Peyer's patch (tissue), 4 donors: ENCODE measurements around the gene TCF12. TPM values are rescaled to one million over a fixed set of nuclear protein-coding genes. Genes with fewer than 3 reads are reported as not detected.

Experiments
- DNase-seq, 3 donors: peaks; one replicate each; pipeline ENCODE4 v3.0.0-alpha.2; 2017 to 2019
- H3K27ac ChIP-seq, 4 donors: fragments of 200-600 bp; sonication (generic); one replicate each; pipeline ENCODE4 v1.5.1; 2016 to 2019
- H3K27me3 ChIP-seq, 2 donors: fragments of 200-600 bp; sonication (generic); one replicate each; pipeline ENCODE4 v1.5.1; 2019
- H3K36me3 ChIP-seq, 3 donors: fragments of 200-600 bp; sonication (generic); one replicate each; pipeline ENCODE4 v1.5.1; 2016 to 2019
- H3K4me1 ChIP-seq, 4 donors: fragments of 200-600 bp; sonication (generic); one replicate each; pipeline ENCODE4 v1.5.1; 2016 to 2019
- H3K4me3 ChIP-seq, 4 donors: fragments of 200-600 bp; sonication (generic); 1 replicate in 3 of 4; 2 replicates in 1 of 4; pipeline ENCODE4 v1.5.1; 2016 to 2019; ENCODE audit warnings: mild to moderate bottlenecking in 1 of 4
- H3K9me3 ChIP-seq, 4 donors: fragments of 200-600 bp; sonication (generic); one replicate each; pipeline ENCODE4 v1.5.1; 2016 to 2019; ENCODE audit warnings: mild to moderate bottlenecking in 1 of 4
- POLR2A ChIP-seq, 2 donors: fragments of 450-650 bp; IDR thresholded peaks; one replicate each; pipeline ENCODE4 v1.5.1; 2017; ENCODE audit warnings: antibody characterized with exemption in 2 of 2, mild to moderate bottlenecking in 2 of 2, moderate library complexity in 2 of 2
- total RNA-seq, 4 donors: library from RNA; depleted of rRNA; stranded (reverse); fragments of >200 nt; gene quantifications; one replicate each; pipeline ENCODE4 v1.1.0, GENCODE V29; 2016
- TF ChIP-seq, protein P1 (sequence below), 6 experiments: fragments of 450-650 bp in 4 of 6; fragments of 200-600 bp in 2 of 6; sonication (generic) in 1 of 6; IDR thresholded peaks; one replicate each; pipeline ENCODE4 v1.5.1; 2017 to 2019; ENCODE audit warnings: antibody characterized with exemption in 6 of 6, mild to moderate bottlenecking in 3 of 6, moderate library complexity in 1 of 6

TCF12 gene
- total RNA-seq, 4 donors from 2014 or later = 98.4 to 815 (median 215) TPM

DNA sequence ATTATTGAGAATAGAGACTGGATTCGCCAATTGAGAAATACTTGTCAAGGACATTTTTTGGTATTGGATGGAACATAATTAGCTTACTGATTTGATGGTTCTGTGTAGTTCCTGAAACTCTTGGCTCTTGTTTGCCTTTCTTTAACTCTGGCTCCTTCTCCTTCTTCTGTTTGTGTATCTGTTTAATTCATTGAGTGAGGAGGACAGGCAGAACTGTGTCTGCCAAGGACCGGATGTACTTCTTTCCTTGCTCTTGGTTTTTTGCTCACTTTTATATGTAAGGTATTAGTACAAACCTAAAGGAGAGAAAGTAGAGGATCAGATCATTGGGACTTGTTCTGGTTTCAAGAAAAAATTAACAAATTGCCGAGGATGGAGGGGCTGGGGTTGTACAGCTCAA is 48.9 kb downstream of the TCF12 start:
- no peak overlapping the region for H3K27ac ChIP-seq
- peaks cover 0 to 50% (median 5%) of the 10 kb centered on the region in 4 donors for H3K4me1 ChIP-seq
- TF ChIP-seq POLR2A (IDR thresholded peaks at IDR 0.05) = no peak
- TF ChIP-seq, protein P1, sequence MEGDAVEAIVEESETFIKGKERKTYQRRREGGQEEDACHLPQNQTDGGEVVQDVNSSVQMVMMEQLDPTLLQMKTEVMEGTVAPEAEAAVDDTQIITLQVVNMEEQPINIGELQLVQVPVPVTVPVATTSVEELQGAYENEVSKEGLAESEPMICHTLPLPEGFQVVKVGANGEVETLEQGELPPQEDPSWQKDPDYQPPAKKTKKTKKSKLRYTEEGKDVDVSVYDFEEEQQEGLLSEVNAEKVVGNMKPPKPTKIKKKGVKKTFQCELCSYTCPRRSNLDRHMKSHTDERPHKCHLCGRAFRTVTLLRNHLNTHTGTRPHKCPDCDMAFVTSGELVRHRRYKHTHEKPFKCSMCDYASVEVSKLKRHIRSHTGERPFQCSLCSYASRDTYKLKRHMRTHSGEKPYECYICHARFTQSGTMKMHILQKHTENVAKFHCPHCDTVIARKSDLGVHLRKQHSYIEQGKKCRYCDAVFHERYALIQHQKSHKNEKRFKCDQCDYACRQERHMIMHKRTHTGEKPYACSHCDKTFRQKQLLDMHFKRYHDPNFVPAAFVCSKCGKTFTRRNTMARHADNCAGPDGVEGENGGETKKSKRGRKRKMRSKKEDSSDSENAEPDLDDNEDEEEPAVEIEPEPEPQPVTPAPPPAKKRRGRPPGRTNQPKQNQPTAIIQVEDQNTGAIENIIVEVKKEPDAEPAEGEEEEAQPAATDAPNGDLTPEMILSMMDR (IDR thresholded peaks at IDR 0.05) = no peak
- H3K4me3 ChIP-seq = no peak overlapping the region
- DNase-seq = no peak
- H3K9me3 ChIP-seq = no peaks in the 10 kb centered on the region
- no peaks in the 10 kb centered on the region for H3K27me3 ChIP-seq
- H3K36me3 ChIP-seq = no peaks in the 10 kb centered on the region

DNA sequence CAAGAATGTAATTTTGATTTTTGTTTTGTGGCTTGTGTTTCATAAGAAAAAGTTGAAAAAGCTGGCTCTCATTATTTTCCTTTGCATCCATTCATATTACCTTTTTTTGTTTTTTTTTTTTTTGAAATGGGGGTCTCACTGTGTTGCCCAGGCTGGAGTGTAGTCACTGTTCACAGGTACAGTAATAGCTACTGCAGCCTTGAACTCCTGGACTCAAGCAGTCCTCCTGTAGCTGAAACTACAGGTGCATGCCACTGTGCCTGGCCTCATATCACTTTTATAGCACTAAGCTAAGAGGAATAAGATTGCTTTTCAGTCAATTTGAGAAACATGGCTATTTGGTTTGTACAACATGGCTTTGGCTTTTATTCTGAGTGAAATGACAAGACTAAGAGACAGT is 49.8 kb downstream of the TCF12 start:
- no peak for TF ChIP-seq POLR2A (IDR thresholded peaks at IDR 0.05)
- TF ChIP-seq, protein P1 (IDR thresholded peaks at IDR 0.05) = no peak
- Histone ChIP-seq H3K9me3 (no peaks in the 10 kb centered on the region), H3K27ac (no peak overlapping the region), H3K27me3 (no peaks in the 10 kb centered on the region), H3K36me3 (no peaks in the 10 kb centered on the region), H3K4me1 (peaks cover 0 to 50% (median 5%) of the 10 kb centered on the region in 4 donors), H3K4me3 (no peak overlapping the region)
- DNase-seq = no peak

DNA sequence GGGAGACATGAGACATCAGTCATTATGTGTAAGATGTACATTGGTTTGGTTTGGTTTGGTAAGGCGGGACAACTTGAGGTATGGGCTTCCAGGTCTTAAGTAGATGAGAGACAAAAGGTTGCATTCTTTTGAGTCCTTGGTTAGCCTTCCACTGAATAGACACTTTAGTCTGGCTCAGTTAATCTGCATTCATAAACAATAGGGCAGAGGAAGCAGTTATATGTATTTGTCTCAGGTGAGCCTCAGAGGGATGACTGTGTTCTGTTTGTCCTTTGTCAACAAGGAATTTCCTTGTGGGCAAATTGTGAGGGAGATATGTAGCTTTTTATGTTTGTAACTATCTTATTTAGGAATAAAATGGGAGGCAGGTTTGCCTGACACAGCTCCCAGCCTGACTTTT is 50.4 kb downstream of the TCF12 start:
- no peak for TF ChIP-seq POLR2A (IDR thresholded peaks at IDR 0.05)
- TF ChIP-seq, protein P1 (IDR thresholded peaks at IDR 0.05) = no peak
- H3K4me1 ChIP-seq = peaks cover 0 to 46% (median 5%) of the 10 kb centered on the region in 4 donors
- no peaks in the 10 kb centered on the region for H3K36me3 ChIP-seq
- H3K27ac ChIP-seq = no peak overlapping the region
- DNase-seq = no peak
- H3K27me3 ChIP-seq = no peaks in the 10 kb centered on the region
- no peaks in the 10 kb centered on the region for H3K9me3 ChIP-seq
- no peak overlapping the region for H3K4me3 ChIP-seq

DNA sequence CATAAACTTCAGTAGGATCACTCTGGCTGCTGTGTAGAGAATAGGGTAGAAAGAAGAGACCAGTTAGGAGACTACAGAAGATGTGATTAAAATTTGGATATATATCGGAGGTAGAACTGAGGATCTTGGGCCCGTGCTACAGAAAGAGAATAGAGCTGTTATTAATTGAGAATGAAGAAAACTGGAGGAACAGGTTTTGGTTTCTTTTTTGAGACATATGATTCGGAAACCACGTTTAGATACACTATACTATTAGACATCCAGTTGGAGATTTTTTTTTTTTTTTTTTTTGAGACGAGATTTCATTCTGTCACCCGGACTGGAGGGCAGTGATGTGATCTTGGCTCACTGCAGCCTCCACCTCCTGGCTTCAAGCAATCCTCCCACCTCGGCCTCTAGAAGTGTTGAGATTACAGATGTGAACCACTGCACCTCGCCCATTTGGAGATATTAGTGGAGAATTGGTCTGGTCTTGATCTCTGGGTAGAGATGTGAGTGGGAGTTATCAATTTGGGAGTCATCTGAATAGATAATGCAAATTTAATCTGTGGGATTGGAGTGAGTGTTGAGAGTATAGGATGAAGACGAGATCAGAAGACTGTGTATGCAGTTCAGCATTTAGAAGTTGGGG is 50.9 kb downstream of the TCF12 start:
- Histone ChIP-seq H3K4me1 (peaks cover 0 to 41% (median 5%) of the 10 kb centered on the region in 4 donors), H3K27ac (peak overlapping the region in 1 of 4 donors; percentile 44), H3K4me3 (no peak overlapping the region)

DNA sequence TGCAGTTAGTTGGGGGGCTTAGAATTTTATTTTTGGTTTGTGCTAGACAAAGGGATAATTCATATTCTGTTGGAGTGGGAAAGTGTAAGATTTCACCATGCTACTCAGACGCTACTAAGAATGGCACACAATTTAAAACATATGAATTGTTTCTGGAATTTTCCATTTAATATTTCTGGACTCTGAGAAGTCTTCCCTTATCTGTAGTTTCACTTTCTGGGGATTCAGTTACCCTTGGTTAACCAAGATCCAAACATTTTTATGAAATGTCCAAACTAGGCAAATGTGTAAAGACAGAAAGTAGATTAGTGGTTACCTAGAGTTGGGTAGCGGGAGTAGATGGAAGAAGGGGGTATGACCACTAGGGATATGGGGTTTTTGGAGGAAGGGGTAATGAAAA is 53.1 kb downstream of the TCF12 start:
- Histone ChIP-seq H3K27ac (no peak overlapping the region), H3K9me3 (no peaks in the 10 kb centered on the region), H3K4me1 (peaks cover 0 to 29% (median 0%) of the 10 kb centered on the region in 4 donors), H3K36me3 (no peaks in the 10 kb centered on the region), H3K27me3 (no peaks in the 10 kb centered on the region), H3K4me3 (no peak overlapping the region)
- DNase-seq = no peak
- TF ChIP-seq, protein P1 (IDR thresholded peaks at IDR 0.05) = no peak
- no peak for TF ChIP-seq POLR2A (IDR thresholded peaks at IDR 0.05)

More for the DNA sequence above, 50.9 kb downstream of the TCF12 start:
- H3K27me3 ChIP-seq = no peaks in the 10 kb centered on the region
- DNase-seq = no peak
- no peaks in the 10 kb centered on the region for H3K9me3 ChIP-seq
- TF ChIP-seq POLR2A (IDR thresholded peaks at IDR 0.05) = no peak
- TF ChIP-seq, protein P1 (IDR thresholded peaks at IDR 0.05) = no peak
- no peaks in the 10 kb centered on the region for H3K36me3 ChIP-seq
